Heart right ventricle (tissue), 16 donors: Measurements from ENCODE around the gene SUGCT. TPM values are rescaled to one million over a fixed set of nuclear protein-coding genes. Genes with fewer than 3 reads are reported as not detected.
A peak's percentile ranks its signal among the peaks of the same experiment; 100 is the strongest.
"Not testable (repeated sequence)": the region's sequence is repeated elsewhere in the genome, so short reads cannot be mapped to it uniquely, and the experiment has no call there.

Experiments used
- ATAC-seq, 8 donors: fragments of 200-7000 bp; cut with Tn5 transposase; one replicate each; pipeline ENCODE4 v1.9.1; 2020; ENCODE audit warnings: mild to moderate bottlenecking in 8 of 8, moderate library complexity in 8 of 8, moderate number of reproducible peaks in 1 of 8
- DNase-seq, 2 donors: peaks; one replicate each; pipeline ENCODE4 v3.0.0-alpha.2; 2020
- H3K27ac ChIP-seq, 10 donors: fragments of 200-600 bp; sonication (generic) in 2 of 10; one replicate each; pipeline versions ENCODE4 v1.5.0 to v1.8.0; 2020 to 2022; ENCODE audit warnings: mild to moderate bottlenecking in 3 of 10
- H3K27me3 ChIP-seq, 7 donors: fragments of 200-600 bp; one replicate each; pipeline ENCODE4 v1.8.0; 2021 to 2022; ENCODE audit warnings: mild to moderate bottlenecking in 2 of 7
- H3K36me3 ChIP-seq, 9 donors: fragments of 200-600 bp; sonication (generic) in 1 of 9; one replicate each; pipeline versions ENCODE4 v1.5.0 to v1.8.0; 2020 to 2022; ENCODE audit warnings: mild to moderate bottlenecking in 2 of 9
- H3K4me1 ChIP-seq, 9 donors: fragments of 200-600 bp; sonication (generic) in 1 of 9; one replicate each; pipeline versions ENCODE4 v1.5.0 to v1.8.0; 2020 to 2022; ENCODE audit warnings: mild to moderate bottlenecking in 4 of 9
- H3K4me3 ChIP-seq, 10 donors: fragments of 200-600 bp; sonication (generic) in 2 of 10; one replicate each; pipeline versions ENCODE4 v1.5.0 to v1.8.0; 2020 to 2022; ENCODE audit warnings: mild to moderate bottlenecking in 7 of 10, moderate library complexity in 2 of 10
- H3K9me3 ChIP-seq, 11 donors: fragments of 200-600 bp in 10 of 11; sonication (generic) in 2 of 11; one replicate each; pipeline versions ENCODE4 v1.5.0 to v1.8.0; 2013 to 2022; ENCODE audit warnings: mild to moderate bottlenecking in 2 of 11, control low read depth in 1 of 11, moderate library complexity in 1 of 11
- WGBS, 2 donors: extraction: QIAGEN DNeasy Blood & Tissue Kit; methylation state at CpG; one replicate each; pipeline ENCODE4 v1.1.7; 2013; ENCODE audit warnings: inconsistent platforms in 1 of 2; 5-methylcytosine and 5-hydroxymethylcytosine counted together
- intact Hi-C, 10 donors: fragments of 100-400 bp; cut with DNase I; formaldehyde crosslinking; loops; one replicate each; pipeline versions ENCODE4 v1.11.1 to v1.14.2; 2022
- polyA plus RNA-seq, 2 donors: library from polyadenylated mRNA; stranded (reverse); fragments of 200-250 nt; gene quantifications; one replicate each; pipeline ENCODE4 v1.2.3, GENCODE V29; 2013
- total RNA-seq, 10 donors: library from RNA; stranded (reverse); fragmentation: NEBNext Ultra II Directional in 3 of 10; extraction: Animal tissue kit (Norgen Biotek cat#: 25700) in 3 of 10; gene quantifications; one replicate each; pipeline versions ENCODE4 v1.2.1 to v1.2.4, GENCODE V29; 2021 to 2023
- TF ChIP-seq, protein P1 (sequence below), 9 donors: fragments of 200-600 bp; sonication (generic) in 2 of 9; IDR thresholded peaks; one replicate each; pipeline versions ENCODE4 v1.5.0 to v1.8.0; 2021 to 2022; ENCODE audit warnings: antibody characterized with exemption in 9 of 9, mild to moderate bottlenecking in 5 of 9, moderate library complexity in 1 of 9
- donor health status: Arrhythmogenic right ventricular cardiomyopathy.
- donor health status: ischemic (EF 13 %, LVEDD 7.1; RV severe dilation, severe dysfunction).
- donor health status: healthy with polysubstance abuse.
- donor health status: DM: no; HTN: yes; CAD: no.
- donor health status: DM: no; HTN: no; CAD: no.
- donor health status: ischemic (EF 25% LVEDD 6.9; RV normal size, moderate dysfunction).
- donor health status: ischemic (EF 25% LVEDD 5.7; RV mildly dilated, moderate dysfunction).
- donor health status: healthy.
- donor health status: DM: yes; HTN: yes; CAD: no.
- donor health status: Ischemic cardiomyopathy.
- donor health status: ischemic (EF 35%, LVEDD 5.7; RV mildly dilated, moderate dysfunction).
- donor health status: nonischemic (EF 11% LVEDD 7.7; RV severe dilation, severe dysfunction).
- donor health status: DM: yes; HTN: yes; CAD: no.
- donor health status: PGD.
- donor health status: ischemic (EF 29% LVEDD 5.4; RV normal size, mild dysfunction).
- donor health status: nonischemic (EF 23%, LVEDD 6.1; RV moderate dilation, normal function).

Gene SUGCT
- total and polyA plus RNA-seq, 12 donors: 1.2 to 8.1 (median 6.1) TPM

DNA sequence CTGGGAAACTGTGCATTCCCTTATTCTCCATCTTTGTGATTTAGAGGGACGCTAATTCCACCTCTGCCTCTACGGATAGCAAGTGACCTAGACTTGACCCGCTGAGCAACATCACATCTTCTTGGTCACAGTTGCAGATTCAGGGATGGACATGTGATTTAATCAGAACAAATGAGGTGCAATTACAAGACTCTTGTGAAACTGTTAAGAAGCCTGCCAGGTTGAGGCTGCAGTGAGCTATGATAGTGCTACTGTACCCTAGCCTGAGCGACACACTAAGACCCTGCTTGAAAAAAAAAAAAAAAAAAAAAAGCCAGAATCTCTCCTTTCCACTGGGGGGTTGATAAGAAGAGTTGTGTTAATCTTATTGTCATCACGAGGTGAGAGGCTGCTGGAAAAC lies 14.8 kb upstream of the SUGCT start:
- peaks cover 0 to under 1% (median 0%) of the 10 kb centered on the region in 9 donors for H3K36me3 ChIP-seq
- DNase-seq (no peak), ATAC-seq (no peak)
- H3K4me1 ChIP-seq: no peaks in the 10 kb centered on the region
- H3K9me3 ChIP-seq: no peaks in the 10 kb centered on the region
- H3K27ac ChIP-seq: no peak overlapping the region
- no peak overlapping the region for H3K4me3 ChIP-seq
- TF ChIP-seq, protein P1, sequence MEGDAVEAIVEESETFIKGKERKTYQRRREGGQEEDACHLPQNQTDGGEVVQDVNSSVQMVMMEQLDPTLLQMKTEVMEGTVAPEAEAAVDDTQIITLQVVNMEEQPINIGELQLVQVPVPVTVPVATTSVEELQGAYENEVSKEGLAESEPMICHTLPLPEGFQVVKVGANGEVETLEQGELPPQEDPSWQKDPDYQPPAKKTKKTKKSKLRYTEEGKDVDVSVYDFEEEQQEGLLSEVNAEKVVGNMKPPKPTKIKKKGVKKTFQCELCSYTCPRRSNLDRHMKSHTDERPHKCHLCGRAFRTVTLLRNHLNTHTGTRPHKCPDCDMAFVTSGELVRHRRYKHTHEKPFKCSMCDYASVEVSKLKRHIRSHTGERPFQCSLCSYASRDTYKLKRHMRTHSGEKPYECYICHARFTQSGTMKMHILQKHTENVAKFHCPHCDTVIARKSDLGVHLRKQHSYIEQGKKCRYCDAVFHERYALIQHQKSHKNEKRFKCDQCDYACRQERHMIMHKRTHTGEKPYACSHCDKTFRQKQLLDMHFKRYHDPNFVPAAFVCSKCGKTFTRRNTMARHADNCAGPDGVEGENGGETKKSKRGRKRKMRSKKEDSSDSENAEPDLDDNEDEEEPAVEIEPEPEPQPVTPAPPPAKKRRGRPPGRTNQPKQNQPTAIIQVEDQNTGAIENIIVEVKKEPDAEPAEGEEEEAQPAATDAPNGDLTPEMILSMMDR (IDR thresholded peaks at IDR 0.05): no peak
- intact Hi-C loops: no loop called here
- no peaks in the 10 kb centered on the region for H3K27me3 ChIP-seq
- WGBS, 2 donors: 71 to 72% methylated on average over 5 of the region's 5 CpGs

DNA sequence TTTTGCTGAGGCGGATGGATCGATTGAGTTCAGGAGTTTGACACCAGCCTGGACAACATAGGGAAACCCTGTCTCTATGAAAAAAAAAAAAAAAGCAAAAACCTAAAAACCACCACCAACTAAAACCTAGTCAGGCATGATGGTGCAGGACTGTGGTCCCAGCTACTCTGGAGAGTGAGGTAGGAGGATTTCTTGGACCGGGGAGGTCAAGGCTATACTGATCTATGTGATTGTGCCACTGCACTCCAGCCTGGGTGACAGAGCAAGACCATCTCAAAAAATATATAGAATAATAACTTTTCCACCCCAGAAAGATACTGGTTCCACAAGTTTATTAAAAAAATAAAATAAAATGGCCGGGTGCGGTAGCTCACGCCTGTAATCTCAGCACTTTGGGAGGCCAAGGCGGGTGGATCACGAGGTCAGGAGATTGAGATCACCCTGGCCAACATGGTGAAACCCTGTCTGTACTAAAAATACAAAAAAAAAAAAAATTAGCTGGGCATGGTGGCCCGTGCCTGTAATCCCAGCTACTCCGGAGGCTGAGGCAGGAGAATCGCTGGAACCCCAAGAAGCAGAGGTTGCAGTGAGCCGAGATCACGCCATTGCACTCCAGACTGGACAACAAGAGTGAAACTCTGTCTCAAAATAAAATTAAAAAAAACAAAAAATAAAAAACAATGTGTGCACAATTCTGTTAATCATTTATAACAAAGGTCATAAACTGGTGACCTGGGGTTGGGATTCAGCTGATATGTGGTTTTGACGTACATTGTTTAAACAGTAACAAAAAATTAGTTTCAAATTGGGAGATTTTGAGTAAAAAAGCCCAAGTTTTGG lies 12.5 kb upstream of the SUGCT start:
- 96 to 97% methylated on average over 14 of the region's 14 CpGs for WGBS, 2 donors
- H3K27me3 ChIP-seq, DNase-seq, H3K36me3 ChIP-seq, ATAC-seq, H3K4me1 ChIP-seq, intact Hi-C loops, H3K27ac ChIP-seq, H3K4me3 ChIP-seq, H3K9me3 ChIP-seq: not testable (repeated sequence)

DNA sequence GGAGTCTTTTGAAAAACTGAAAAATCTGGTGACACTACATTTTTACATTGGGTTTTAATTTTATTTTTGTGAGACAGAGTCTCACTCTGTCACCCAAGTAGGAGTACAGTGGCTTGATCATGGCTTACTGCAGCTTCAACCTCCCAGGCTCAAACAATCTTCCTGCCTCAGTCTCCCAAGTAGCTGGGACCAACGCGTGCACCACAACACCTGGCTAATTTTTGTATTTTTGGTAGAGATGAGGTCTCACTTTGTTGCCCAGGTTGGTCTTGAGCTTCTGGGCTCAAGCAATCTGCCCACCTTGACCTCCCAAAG lies 11.9 kb upstream of the SUGCT start:
- 99 to 100% methylated on average over 2 of the region's 2 CpGs for WGBS, 2 donors
- H3K36me3 ChIP-seq: peaks cover 0 to 7% (median 0%) of the 10 kb centered on the region in 9 donors
- no peak overlapping the region for H3K27ac ChIP-seq
- intact Hi-C loops: no loop called here
- H3K4me1 ChIP-seq: no peaks in the 10 kb centered on the region
- H3K9me3 ChIP-seq: no peaks in the 10 kb centered on the region
- DNase-seq (no peak), ATAC-seq (no peak)
- TF ChIP-seq, protein P1 (IDR thresholded peaks at IDR 0.05): no peak
- H3K4me3 ChIP-seq: no peak overlapping the region
- H3K27me3 ChIP-seq: no peaks in the 10 kb centered on the region

DNA sequence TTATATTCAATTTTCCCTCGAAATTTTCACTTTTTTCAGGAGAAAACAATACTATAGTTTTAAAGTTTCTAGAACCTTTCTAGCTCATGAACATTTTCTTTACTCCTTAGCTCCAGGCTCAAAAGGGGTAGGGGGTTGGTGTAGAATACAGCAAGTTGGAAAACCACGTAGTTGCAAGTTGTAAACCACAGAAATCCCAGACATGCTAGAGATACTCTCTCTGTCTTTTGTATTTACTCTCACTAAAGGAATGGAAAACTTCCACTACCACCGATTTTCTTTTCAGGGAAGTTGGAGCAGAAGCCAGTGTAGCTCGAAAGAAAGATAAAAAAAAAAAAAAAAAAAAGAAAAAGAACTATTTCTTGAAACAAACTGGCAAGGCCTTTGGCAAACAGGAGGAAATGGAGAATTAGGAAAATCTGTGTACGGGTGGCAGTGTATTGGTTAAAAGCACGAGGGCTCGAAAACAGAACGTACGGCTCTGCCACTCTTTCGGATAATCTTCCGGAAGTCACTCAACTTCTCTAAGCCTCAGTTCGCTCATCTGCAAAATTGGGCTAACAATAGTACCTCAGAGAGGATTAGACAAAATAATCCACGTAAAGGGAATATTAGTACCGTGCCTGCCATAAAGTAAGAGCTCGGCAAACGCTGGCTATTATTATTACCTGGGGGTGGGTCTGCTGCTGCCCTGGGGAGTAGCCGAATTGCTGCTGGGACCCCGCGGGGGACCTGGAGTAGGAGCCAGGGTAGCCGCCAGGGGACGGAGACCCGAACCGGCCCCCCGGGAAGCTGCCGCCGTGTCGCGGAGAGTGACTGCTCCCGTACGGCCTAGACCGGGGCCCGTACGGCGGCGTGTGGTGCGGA lies 1.0 kb upstream of the SUGCT start:
- intact Hi-C loops: loop anchor here in 4 of 10 donors (1.0 to 10.0 kb wide), 4 partner anchors 184 to 239 kb away; no protein-coding TSS in a partner anchor
- 1% methylated on average over 36 of the region's 36 CpGs for WGBS, 2 donors
- Histone ChIP-seq H3K27me3 (peaks cover 0 to 15% (median 0%) of the 10 kb centered on the region in 7 donors), H3K4me3 (peak overlapping the region; percentile 63 to 99 (median 88)), H3K27ac (peak overlapping the region; percentile 89 to 96 (median 91)), H3K9me3 (no peaks in the 10 kb centered on the region), H3K4me1 (peaks cover 0 to 42% (median 38%) of the 10 kb centered on the region in 9 donors), H3K36me3 (peaks cover 0 to 15% (median 0%) of the 10 kb centered on the region in 9 donors)
- ATAC-seq (peak; percentile 69 to 88 (median 82)), DNase-seq (no peak)
- TF ChIP-seq, protein P1 (IDR thresholded peaks at IDR 0.05): no peak
